C4-2B (cell line): Measurements from ENCODE around the gene CD207.

Experiments used
- CTCF ChIP-seq: fragments of 450-650 bp; conservative IDR thresholded peaks from 2 replicates; pipeline ENCODE4 v1.5.1; 2017; ENCODE audit warnings: mild to moderate bottlenecking
- ZFX ChIP-seq: fragments of 450-650 bp; IDR thresholded peaks from 2 replicates; pipeline ENCODE4 v1.6.1; 2017

GRCh38 chr2:70873541-70873940, 37.9 kb upstream of the CD207 start:
- no peak for TF ChIP-seq CTCF
- TF ChIP-seq ZFX = no peak
